HG03159 (cell line): ENCODE results near the gene NCOA3.

Experiments
- ATAC-seq: cut with Tn5 transposase; IDR thresholded peaks from one replicate; pipeline ENCODE4 v1.9.1; 2021; ENCODE audit warnings: mild to moderate bottlenecking, moderate library complexity; ENCODE audit not compliant: unreplicated experiment

The NCOA3 gene

GRCh38 chr20:47676219-47676721 is 174.6 kb downstream of the NCOA3 start:
- ATAC-seq = no peak

GRCh38 chr20:47676912-47677634 is 175.4 kb downstream of the NCOA3 start:
- ATAC-seq = no peak

- ATAC-seq = no peak
These were observed 176.2 kb downstream of the NCOA3 start for GRCh38 chr20:47677635-47678453.

GRCh38 chr20:47678536-47678935 is 176.8 kb downstream of the NCOA3 start:
- no peak for ATAC-seq

- ATAC-seq = no peak
These were observed 177.8 kb downstream of the NCOA3 start for GRCh38 chr20:47679462-47679861.

GRCh38 chr20:47680804-47681529 is 179.3 kb downstream of the NCOA3 start:
- ATAC-seq = no peak

- no peak for ATAC-seq
These were observed 180.5 kb downstream of the NCOA3 start for GRCh38 chr20:47682028-47682783.

GRCh38 chr20:47682916-47683315 is 181.2 kb downstream of the NCOA3 start:
- no peak for ATAC-seq

GRCh38 chr20:47684306-47685080 is 182.8 kb downstream of the NCOA3 start:
- no peak for ATAC-seq

GRCh38 chr20:47686545-47686944 is 184.9 kb downstream of the NCOA3 start:
- ATAC-seq = no peak

GRCh38 chr20:47687095-47687987 is 185.7 kb downstream of the NCOA3 start:
- ATAC-seq = no peak

- ATAC-seq = no peak
These were observed 187.0 kb downstream of the NCOA3 start for GRCh38 chr20:47688385-47689381.

GRCh38 chr20:47689731-47690130 is 188.0 kb downstream of the NCOA3 start:
- no peak for ATAC-seq

GRCh38 chr20:47691625-47692024 is 189.9 kb downstream of the NCOA3 start:
- ATAC-seq = no peak

GRCh38 chr20:47694021-47694818 is 192.5 kb downstream of the NCOA3 start:
- no peak for ATAC-seq

GRCh38 chr20:47696856-47697255 is 195.2 kb downstream of the NCOA3 start:
- ATAC-seq = no peak

GRCh38 chr20:47698142-47698541 is 196.5 kb downstream of the NCOA3 start:
- ATAC-seq = no peak
